ENCODE measurements around the gene TP63.
"Not testable (repeated sequence)": the region's sequence is repeated elsewhere in the genome, so short reads cannot be mapped to it uniquely, and the experiment has no call there.

TP63 gene

DNA sequence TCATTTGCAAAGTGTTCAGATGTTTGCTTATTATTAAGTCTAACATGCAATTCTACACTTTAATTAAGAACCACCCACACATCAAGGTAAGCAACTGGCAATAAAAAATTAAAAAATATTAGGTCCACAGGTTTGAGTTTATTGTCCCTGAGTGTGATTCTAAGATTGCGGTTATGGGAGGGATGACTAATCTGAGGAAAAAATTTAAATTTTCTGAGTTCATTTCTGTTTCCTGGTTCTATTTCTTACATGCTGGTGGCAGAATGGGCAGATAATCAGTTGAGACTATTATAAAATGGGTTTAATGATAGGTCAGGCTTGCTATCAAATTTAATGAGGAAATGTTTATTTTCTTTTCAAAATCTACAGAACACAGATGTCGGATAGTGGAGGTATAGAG lies 105.9 kb downstream of the TP63 start:
- TF ChIP-seq ZNF274 (IDR thresholded peaks at IDR 0.05; ENCODE audit: low read depth, low read length), result no peak
- H3K4me3 ChIP-seq (ENCODE audit: low read length), result no peak overlapping the region

DNA sequence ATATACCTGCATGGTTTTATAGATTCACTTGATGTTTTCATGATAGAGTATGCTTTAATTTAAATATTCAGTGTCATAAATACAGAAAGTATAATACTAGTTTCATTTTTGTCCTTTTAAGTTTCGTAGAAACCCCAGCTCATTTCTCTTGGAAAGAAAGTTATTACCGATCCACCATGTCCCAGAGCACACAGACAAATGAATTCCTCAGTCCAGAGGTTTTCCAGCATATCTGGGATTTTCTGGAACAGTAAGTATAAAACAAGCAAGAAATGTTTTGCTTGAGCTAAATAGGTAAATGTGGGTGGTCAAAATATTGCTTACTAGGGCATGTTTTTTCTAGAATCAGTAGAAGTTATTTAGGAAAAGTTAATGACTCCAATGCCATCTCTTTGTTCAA lies 106.4 kb downstream of the TP63 start:
- no peak for TF ChIP-seq ZNF274 (IDR thresholded peaks at IDR 0.05; ENCODE audit: low read depth, low read length)
- no peak overlapping the region for H3K4me3 ChIP-seq (ENCODE audit: low read length)

- H3K4me3 ChIP-seq (ENCODE audit: low read length), result no peak overlapping the region
- TF ChIP-seq ZNF274 (IDR thresholded peaks at IDR 0.05; ENCODE audit: low read depth, low read length), result no peak
Observed at GRCh38 chr3:189739378-189739777, 108.2 kb downstream of the TP63 start.

GRCh38 chr3:189740156-189740555 lies 109.0 kb downstream of the TP63 start:
- no peak for TF ChIP-seq ZNF274 (IDR thresholded peaks at IDR 0.05; ENCODE audit: low read depth, low read length)
- H3K4me3 ChIP-seq (ENCODE audit: low read length), result no peak overlapping the region

- TF ChIP-seq ZNF274 (IDR thresholded peaks at IDR 0.05; ENCODE audit: low read depth, low read length), result no peak
- no peak overlapping the region for H3K4me3 ChIP-seq (ENCODE audit: low read length)
Observed at GRCh38 chr3:189744235-189744634, 113.0 kb downstream of the TP63 start.

GRCh38 chr3:189745622-189746021 lies 114.4 kb downstream of the TP63 start:
- TF ChIP-seq ZNF274 (IDR thresholded peaks at IDR 0.05; ENCODE audit: low read depth, low read length), result no peak
- H3K4me3 ChIP-seq (ENCODE audit: low read length), result no peak overlapping the region

DNA sequence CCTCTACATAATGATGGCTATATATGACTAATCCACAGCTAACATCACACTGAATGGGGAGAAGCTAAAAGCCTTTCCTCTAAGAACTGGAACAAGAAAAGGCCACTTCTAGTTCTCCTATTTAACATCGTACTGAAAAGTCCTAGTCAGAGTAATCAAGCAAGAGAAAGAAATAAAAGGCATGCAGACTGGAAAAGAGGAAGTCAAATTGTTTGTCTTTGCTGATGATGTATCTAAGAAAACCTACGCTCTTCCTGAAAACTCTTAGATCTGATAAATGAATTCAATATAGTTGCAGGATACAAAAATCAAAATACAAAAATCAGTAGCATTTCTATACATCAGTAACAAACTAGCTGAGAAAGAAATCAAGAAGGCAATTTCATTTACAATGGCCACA lies 116.9 kb downstream of the TP63 start:
- no peak overlapping the region for H3K4me3 ChIP-seq (ENCODE audit: low read length)
- TF ChIP-seq ZNF274 (IDR thresholded peaks at IDR 0.05; ENCODE audit: low read depth, low read length), result no peak

DNA sequence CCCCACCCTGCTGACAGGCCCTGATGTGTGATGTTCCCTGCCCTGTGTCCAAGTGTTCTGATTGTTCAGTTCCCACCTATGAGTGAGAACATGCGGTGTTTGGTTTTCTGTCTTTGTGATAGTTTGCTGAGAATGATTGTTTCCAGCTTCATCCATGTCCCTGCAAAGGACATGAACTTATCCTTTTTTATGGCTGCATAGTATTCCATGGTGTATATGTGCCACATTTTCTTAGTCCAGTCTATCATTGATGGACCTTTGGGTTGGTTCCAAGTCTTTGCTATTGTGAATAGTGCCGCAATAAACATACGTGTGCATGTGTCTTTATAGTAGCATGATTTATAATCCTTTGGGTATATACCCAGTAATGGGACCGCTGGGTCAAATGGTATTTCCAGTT lies 119.8 kb downstream of the TP63 start:
- H3K4me3 ChIP-seq (ENCODE audit: low read length), result not testable (repeated sequence)

DNA sequence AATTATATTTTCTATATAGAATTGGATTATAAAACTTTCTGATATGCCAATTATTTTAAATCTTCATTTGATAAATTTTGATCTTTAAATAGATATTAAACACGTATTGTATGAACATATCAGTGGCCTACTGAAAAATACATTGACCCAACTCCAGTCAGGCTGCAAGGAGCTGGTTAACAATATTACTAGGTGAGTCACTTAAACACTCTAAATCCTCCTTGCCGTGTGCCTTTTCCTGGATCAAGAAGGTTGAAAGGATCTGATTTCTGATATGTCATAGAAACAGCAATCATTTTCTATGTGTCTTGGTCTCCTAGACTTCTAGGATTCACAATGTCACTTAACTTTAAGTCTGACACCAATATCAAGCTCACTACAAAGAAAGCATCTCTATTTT lies 123.2 kb downstream of the TP63 start:
- H3K4me3 ChIP-seq (ENCODE audit: low read length), result no peak overlapping the region
- TF ChIP-seq ZNF274 (IDR thresholded peaks at IDR 0.05; ENCODE audit: low read depth, low read length), result no peak

GRCh38 chr3:189756582-189757078 lies 125.4 kb downstream of the TP63 start:
- no peak for TF ChIP-seq ZNF274 (IDR thresholded peaks at IDR 0.05; ENCODE audit: low read depth, low read length)
- H3K4me3 ChIP-seq (ENCODE audit: low read length), result no peak overlapping the region

DNA sequence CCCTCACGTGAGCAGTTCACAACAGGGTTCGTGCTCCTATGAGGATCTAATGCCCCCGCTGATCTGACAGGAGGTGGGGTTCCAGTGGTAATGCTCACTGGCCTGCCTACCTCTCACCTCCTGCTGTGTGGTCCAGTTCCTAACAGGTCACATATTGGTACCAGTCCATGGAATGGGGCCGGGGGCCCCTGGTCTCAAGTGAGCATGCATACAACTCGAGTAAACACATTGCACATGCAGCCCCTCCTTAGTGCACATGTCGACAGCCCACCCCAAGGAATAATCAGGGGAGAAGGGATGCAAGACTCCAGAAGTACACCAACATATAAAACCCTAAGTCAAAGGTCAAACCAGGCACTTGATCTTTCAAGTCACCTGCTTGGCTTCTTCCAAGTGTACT lies 127.0 kb downstream of the TP63 start:
- no peak overlapping the region for H3K4me3 ChIP-seq (ENCODE audit: low read length)

DNA sequence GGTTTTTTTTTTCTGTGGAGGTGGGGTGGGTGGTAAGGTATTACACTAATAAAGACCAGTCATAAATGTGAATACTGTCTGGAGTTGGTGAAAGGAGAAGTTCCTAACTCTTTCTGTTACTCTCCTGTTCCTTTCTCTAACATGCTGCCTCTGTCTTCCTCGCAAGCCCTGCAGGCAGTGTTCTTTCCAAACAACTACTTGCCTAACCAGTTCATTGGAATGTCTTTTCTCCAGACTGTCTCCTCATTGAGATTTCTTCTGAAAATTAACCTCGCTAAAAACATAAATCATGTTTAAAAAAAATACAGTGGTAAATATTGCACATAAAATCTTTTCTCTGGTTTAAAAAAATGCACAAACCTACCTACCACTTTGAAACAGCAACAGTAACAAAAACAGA lies 135.2 kb downstream of the TP63 start:
- no peak for TF ChIP-seq ZNF274 (IDR thresholded peaks at IDR 0.05; ENCODE audit: low read depth, low read length)
- no peak overlapping the region for H3K4me3 ChIP-seq (ENCODE audit: low read length)

More for the DNA sequence above, 127.0 kb downstream of the TP63 start:
- TF ChIP-seq ZNF274 (IDR thresholded peaks at IDR 0.05; ENCODE audit: low read depth, low read length), result no peak

DNA sequence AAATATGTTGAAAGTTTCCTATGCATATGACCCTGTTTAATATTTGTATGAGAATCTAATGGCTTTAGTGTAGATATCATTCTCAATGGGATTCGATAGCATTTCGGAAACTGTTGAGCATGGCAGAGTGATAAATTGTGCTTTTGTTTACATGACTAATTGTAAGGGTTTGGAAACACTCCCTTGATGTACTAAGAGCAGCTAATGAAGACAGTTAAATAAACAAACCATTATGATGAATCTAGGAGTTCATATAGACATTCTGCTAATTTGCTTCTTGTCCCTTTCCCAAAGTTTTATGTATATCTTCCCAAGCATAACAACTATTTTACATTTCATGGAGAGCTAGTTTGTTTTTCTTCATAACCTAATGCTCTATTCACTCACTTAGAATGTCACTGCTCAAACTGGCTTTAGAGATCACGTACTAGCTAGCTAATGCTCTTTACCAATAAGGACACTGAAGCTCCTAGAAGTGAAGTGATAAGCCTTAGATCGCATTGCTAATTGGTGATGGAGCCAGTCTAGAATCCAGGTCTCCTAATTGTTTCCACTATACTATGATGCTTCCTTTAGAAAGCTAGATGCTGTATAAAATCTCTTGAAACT lies 140.8 kb downstream of the TP63 start:
- no peak for TF ChIP-seq ZNF274 (IDR thresholded peaks at IDR 0.05; ENCODE audit: low read depth, low read length)
- no peak overlapping the region for H3K4me3 ChIP-seq (ENCODE audit: low read length)

DNA sequence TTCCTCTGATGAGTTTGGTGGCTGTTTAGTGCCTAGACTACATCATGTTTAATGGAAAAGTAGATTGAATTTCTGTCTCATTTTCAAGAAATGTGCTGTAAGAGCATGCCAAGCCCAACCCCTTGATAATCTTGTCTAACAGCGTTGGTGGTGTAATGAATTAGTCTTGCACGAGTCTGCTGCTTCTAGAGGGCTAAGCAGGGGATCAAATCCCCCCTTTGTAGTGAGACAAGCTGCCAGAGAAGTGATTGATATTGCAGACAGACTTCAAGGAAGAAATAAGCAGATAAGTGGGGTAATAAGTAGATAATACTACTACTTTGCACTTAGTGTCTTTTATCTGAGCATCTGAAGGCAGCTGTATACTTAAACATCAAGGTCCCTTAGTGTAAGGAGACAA lies 141.4 kb downstream of the TP63 start:
- no peak for TF ChIP-seq ZNF274 (IDR thresholded peaks at IDR 0.05; ENCODE audit: low read depth, low read length)
- no peak overlapping the region for H3K4me3 ChIP-seq (ENCODE audit: low read length)

GRCh38 chr3:189773056-189773455 lies 141.9 kb downstream of the TP63 start:
- no peak overlapping the region for H3K4me3 ChIP-seq (ENCODE audit: low read length)
- TF ChIP-seq ZNF274 (IDR thresholded peaks at IDR 0.05; ENCODE audit: low read depth, low read length), result no peak

GRCh38 chr3:189776149-189776824 lies 145.1 kb downstream of the TP63 start:
- no peak for TF ChIP-seq ZNF274 (IDR thresholded peaks at IDR 0.05; ENCODE audit: low read depth, low read length)
- no peak overlapping the region for H3K4me3 ChIP-seq (ENCODE audit: low read length)

All from GM08714 (cell line).